HEK293 (cell line): ENCODE results near the gene ABCA2.

Experiments used
- GLI4 ChIP-seq: fragments of 450-650 bp; formaldehyde crosslinking; IDR thresholded peaks from 2 replicates; pipeline ENCODE4 v1.5.1; 2016; ENCODE audit warnings: missing biosample characterization, missing genetic modification characterization
- KLF1 ChIP-seq: fragments of 450-650 bp; formaldehyde crosslinking; IDR thresholded peaks from 2 replicates; pipeline ENCODE4 v1.5.1; 2016; ENCODE audit warnings: missing biosample characterization, missing genetic modification characterization
- KLF8 ChIP-seq: fragments of 450-650 bp; formaldehyde crosslinking; IDR thresholded peaks from 2 replicates; pipeline ENCODE4 v1.5.1; 2016; ENCODE audit warnings: missing biosample characterization, missing genetic modification characterization
- KLF9 ChIP-seq: fragments of 450-650 bp; formaldehyde crosslinking; IDR thresholded peaks from 2 replicates; pipeline ENCODE4 v1.5.1; 2016; ENCODE audit warnings: missing biosample characterization, missing genetic modification characterization, low read depth
- MEIS1 ChIP-seq: sonication (generic); formaldehyde crosslinking; IDR thresholded peaks from 2 replicates; pipeline ENCODE4 v1.8.1; 2022; ENCODE audit warnings: missing genetic modification reagents, mild to moderate bottlenecking, borderline replicate concordance
- MZF1 ChIP-seq: fragments of 450-650 bp; formaldehyde crosslinking; IDR thresholded peaks from 2 replicates; pipeline ENCODE4 v1.5.1; 2017; ENCODE audit warnings: missing biosample characterization, missing genetic modification characterization, borderline replicate concordance
- PRDM10 ChIP-seq: fragments of 450-650 bp; formaldehyde crosslinking; IDR thresholded peaks from 2 replicates; pipeline ENCODE4 v1.5.1; 2016; ENCODE audit warnings: missing biosample characterization, missing genetic modification characterization
- PRDM2 ChIP-seq: fragments of 450-650 bp; formaldehyde crosslinking; IDR thresholded peaks from 2 replicates; pipeline ENCODE4 v1.5.1; 2016; ENCODE audit warnings: missing biosample characterization, missing genetic modification characterization, borderline replicate concordance
- PRDM4 ChIP-seq: fragments of 450-650 bp; formaldehyde crosslinking; IDR thresholded peaks from 2 replicates; pipeline ENCODE4 v1.5.1; 2017; ENCODE audit warnings: missing biosample characterization, missing genetic modification characterization
- REPIN1 ChIP-seq: fragments of 450-650 bp; formaldehyde crosslinking; IDR thresholded peaks from 2 replicates; pipeline ENCODE4 v1.5.1; 2017; ENCODE audit warnings: missing biosample characterization, missing genetic modification characterization, low read depth
- SCRT2 ChIP-seq: fragments of 450-650 bp; formaldehyde crosslinking; IDR thresholded peaks from 2 replicates; pipeline ENCODE4 v1.5.1; 2016; ENCODE audit warnings: missing biosample characterization, missing genetic modification characterization
- SETDB1 ChIP-seq: IDR thresholded peaks from one replicate; pipeline ENCODE4 v1.6.1; 2017; ENCODE audit warnings: mild to moderate bottlenecking, low read length, moderate library complexity, mixed read lengths; ENCODE audit not compliant: insufficient read length
- SP3 ChIP-seq: fragments of 450-650 bp; formaldehyde crosslinking; IDR thresholded peaks from 2 replicates; pipeline ENCODE4 v1.5.1; 2016; ENCODE audit warnings: missing biosample characterization, missing genetic modification characterization
- ZBTB49 ChIP-seq: fragments of 450-650 bp; formaldehyde crosslinking; IDR thresholded peaks from 2 replicates; pipeline ENCODE4 v1.5.1; 2016; ENCODE audit warnings: missing biosample characterization, missing genetic modification characterization, low read depth
- ZFHX2 ChIP-seq: fragments of 450-650 bp; formaldehyde crosslinking; conservative IDR thresholded peaks from 2 replicates; pipeline ENCODE4 v1.5.1; 2016; ENCODE audit warnings: missing biosample characterization, missing genetic modification characterization
- ZIC2 ChIP-seq: fragments of 450-650 bp; formaldehyde crosslinking; IDR thresholded peaks from 2 replicates; pipeline ENCODE4 v1.5.1; 2016; ENCODE audit warnings: missing biosample characterization, missing genetic modification characterization
- ZNF10 ChIP-seq: fragments of 450-650 bp; formaldehyde crosslinking; IDR thresholded peaks from 2 replicates; pipeline ENCODE4 v1.5.1; 2017; ENCODE audit warnings: missing biosample characterization, missing genetic modification characterization
- ZNF140 ChIP-seq: fragments of 450-650 bp; formaldehyde crosslinking; IDR thresholded peaks from 2 replicates; pipeline ENCODE4 v1.5.1; 2016; ENCODE audit warnings: missing biosample characterization, missing genetic modification characterization
- ZNF239 ChIP-seq: fragments of 450-650 bp; formaldehyde crosslinking; IDR thresholded peaks from 2 replicates; pipeline ENCODE4 v1.5.1; 2016; ENCODE audit warnings: missing biosample characterization, missing genetic modification characterization
- ZNF311 ChIP-seq: fragments of 450-650 bp; formaldehyde crosslinking; IDR thresholded peaks from 2 replicates; pipeline ENCODE4 v1.5.1; 2017; ENCODE audit warnings: missing biosample characterization, missing genetic modification characterization, borderline replicate concordance
- ZNF37A ChIP-seq: fragments of 450-650 bp; IDR thresholded peaks from 2 replicates; pipeline ENCODE4 v1.5.1; 2018; ENCODE audit warnings: missing biosample characterization, missing genetic modification characterization
- ZNF560 ChIP-seq: fragments of 450-650 bp; formaldehyde crosslinking; IDR thresholded peaks from 2 replicates; pipeline ENCODE4 v1.5.1; 2017; ENCODE audit warnings: missing biosample characterization, missing genetic modification characterization, borderline replicate concordance
- ZNF621 ChIP-seq: fragments of 450-650 bp; formaldehyde crosslinking; IDR thresholded peaks from 2 replicates; pipeline ENCODE4 v1.5.1; 2017; ENCODE audit warnings: missing biosample characterization, missing genetic modification characterization
- ZNF660 ChIP-seq: fragments of 450-650 bp; IDR thresholded peaks from 2 replicates; pipeline ENCODE4 v1.5.1; 2018; ENCODE audit warnings: missing biosample characterization, mild to moderate bottlenecking, missing genetic modification characterization
- ZNF776 ChIP-seq: fragments of 450-650 bp; formaldehyde crosslinking; IDR thresholded peaks from 2 replicates; pipeline ENCODE4 v1.5.0; 2017; ENCODE audit warnings: missing biosample characterization, missing genetic modification characterization, borderline replicate concordance
- ZNF785 ChIP-seq: fragments of 450-650 bp; formaldehyde crosslinking; IDR thresholded peaks from 2 replicates; pipeline ENCODE4 v1.5.1; 2016; ENCODE audit warnings: missing biosample characterization, missing genetic modification characterization
- ZNF843 ChIP-seq: fragments of 450-650 bp; formaldehyde crosslinking; IDR thresholded peaks from 2 replicates; pipeline ENCODE4 v1.5.1; 2016; ENCODE audit warnings: missing biosample characterization, missing genetic modification characterization

Gene ABCA2

GRCh38 chr9:136978865-136979544 lies 49.0 kb downstream of the ABCA2 start (continued):
- TF ChIP-seq PRDM2 (tag by site-specific recombination) (no peak), ZNF37A (tag by site-specific recombination) (no peak), ZNF785 (tag by site-specific recombination) (no peak), ZNF560 (tag by site-specific recombination) (no peak), ZNF843 (tag by site-specific recombination) (no peak), ZBTB49 (tag by site-specific recombination) (no peak), SETDB1 (no peak), MZF1 (tag by site-specific recombination) (no peak), PRDM4 (tag by site-specific recombination) (no peak), SCRT2 (tag by site-specific recombination) (no peak), ZNF311 (tag by site-specific recombination) (no peak), REPIN1 (tag by site-specific recombination) (no peak), ZNF239 (tag by site-specific recombination) (no peak), ZNF776 (tag by site-specific recombination) (no peak), ZNF10 (tag by site-specific recombination) (no peak), MEIS1 (CRISPR knock-in tag) (no peak), ZFHX2 (tag by site-specific recombination) (no peak), KLF9 (tag by site-specific recombination) (peak; percentile 51), PRDM10 (tag by site-specific recombination) (no peak), GLI4 (tag by site-specific recombination) (no peak), KLF1 (tag by site-specific recombination) (peak; percentile 75), KLF8 (peak; percentile 85; the same call in 1 of the 2 replicates), SP3 (tag by site-specific recombination) (no peak), ZIC2 (tag by site-specific recombination) (peak; percentile 43), ZNF660 (tag by site-specific recombination) (no peak), ZNF621 (no peak), ZNF140 (no peak)
